Osteoblast (primary cell): ENCODE measurements around the gene ADAMTS2. TPM values are rescaled to one million over a fixed set of nuclear protein-coding genes. Genes with fewer than 3 reads are reported as not detected.

Source experiments
- DNase-seq: peaks from one replicate; pipeline ENCODE4 v3.0.0; 2011; ENCODE audit warnings: low spot score, mixed read lengths; ENCODE audit not compliant: insufficient read length; ENCODE audit errors: missing footprints
- H2AFZ ChIP-seq: 2 replicates; pipeline ENCODE4 v1.6.0; 2011; ENCODE audit warnings: mild to moderate bottlenecking, low read length
- H3K27ac ChIP-seq: 2 replicates; pipeline ENCODE4 v1.5.1; 2011; ENCODE audit warnings: mild to moderate bottlenecking, low read depth, low read length, moderate library complexity
- H3K27me3 ChIP-seq: 2 replicates; pipeline ENCODE4 v1.6.0; 2012; ENCODE audit warnings: mild to moderate bottlenecking, control low read depth, inconsistent platforms, low read length, moderate library complexity; ENCODE audit not compliant: insufficient read depth
- H3K36me3 ChIP-seq: 2 replicates; pipeline ENCODE4 v1.5.1; 2011; ENCODE audit warnings: mild to moderate bottlenecking, low read length, control low read depth, moderate library complexity; ENCODE audit not compliant: insufficient read depth
- H3K4me1 ChIP-seq: 2 replicates; pipeline ENCODE4 v1.5.1; 2011; ENCODE audit warnings: mild to moderate bottlenecking, low read length, control low read depth, moderate library complexity; ENCODE audit not compliant: insufficient read depth
- H3K4me2 ChIP-seq: 2 replicates; pipeline ENCODE4 v1.6.0; 2011; ENCODE audit warnings: mild to moderate bottlenecking, low read length; ENCODE audit not compliant: insufficient read depth
- H3K4me3 ChIP-seq: fragments of 200-600 bp; sonication (generic); 3 replicates; pipeline ENCODE4 v1.5.1; 2012; ENCODE audit warnings: mild to moderate bottlenecking, low read length, inconsistent platforms; ENCODE audit not compliant: insufficient read depth
- H3K79me2 ChIP-seq: 2 replicates; pipeline ENCODE4 v1.6.0; 2012; ENCODE audit warnings: mild to moderate bottlenecking, low read length, control low read depth, inconsistent platforms; ENCODE audit not compliant: insufficient read depth
- H3K9me3 ChIP-seq: 2 replicates; pipeline ENCODE4 v1.5.1; 2011; ENCODE audit warnings: low read depth, low read length, control low read depth
- H4K20me1 ChIP-seq: 2 replicates; pipeline ENCODE4 v1.6.0; 2012; ENCODE audit warnings: mild to moderate bottlenecking, low read length, control low read depth; ENCODE audit not compliant: insufficient read depth
- total RNA-seq: library from RNA; depleted of rRNA; stranded (reverse); fragments of >200 nt; gene quantifications from 2 replicates; pipeline ENCODE4 v1.2.3, GENCODE V29; 2012
- TF ChIP-seq, protein P1 (sequence below): IDR thresholded peaks from 2 replicates; pipeline ENCODE4 v1.5.1; 2011; ENCODE audit warnings: mild to moderate bottlenecking, low read depth, low read length, moderate library complexity; ENCODE audit errors: extremely low read depth

ADAMTS2 gene
- total RNA-seq, 1 donor: 144 TPM

- Histone ChIP-seq H3K36me3 (peaks cover 13% of the 10 kb centered on the region), H4K20me1 (no peaks in the 10 kb centered on the region), H2AFZ (no peak overlapping the region), H3K4me3 (no peak overlapping the region), H3K27ac (no peak overlapping the region), H3K79me2 (no peaks in the 10 kb centered on the region), H3K4me1 (peaks cover 13% of the 10 kb centered on the region), H3K27me3 (no peaks in the 10 kb centered on the region), H3K9me3 (no peaks in the 10 kb centered on the region), H3K4me2 (no peak overlapping the region)
- TF ChIP-seq, protein P1, sequence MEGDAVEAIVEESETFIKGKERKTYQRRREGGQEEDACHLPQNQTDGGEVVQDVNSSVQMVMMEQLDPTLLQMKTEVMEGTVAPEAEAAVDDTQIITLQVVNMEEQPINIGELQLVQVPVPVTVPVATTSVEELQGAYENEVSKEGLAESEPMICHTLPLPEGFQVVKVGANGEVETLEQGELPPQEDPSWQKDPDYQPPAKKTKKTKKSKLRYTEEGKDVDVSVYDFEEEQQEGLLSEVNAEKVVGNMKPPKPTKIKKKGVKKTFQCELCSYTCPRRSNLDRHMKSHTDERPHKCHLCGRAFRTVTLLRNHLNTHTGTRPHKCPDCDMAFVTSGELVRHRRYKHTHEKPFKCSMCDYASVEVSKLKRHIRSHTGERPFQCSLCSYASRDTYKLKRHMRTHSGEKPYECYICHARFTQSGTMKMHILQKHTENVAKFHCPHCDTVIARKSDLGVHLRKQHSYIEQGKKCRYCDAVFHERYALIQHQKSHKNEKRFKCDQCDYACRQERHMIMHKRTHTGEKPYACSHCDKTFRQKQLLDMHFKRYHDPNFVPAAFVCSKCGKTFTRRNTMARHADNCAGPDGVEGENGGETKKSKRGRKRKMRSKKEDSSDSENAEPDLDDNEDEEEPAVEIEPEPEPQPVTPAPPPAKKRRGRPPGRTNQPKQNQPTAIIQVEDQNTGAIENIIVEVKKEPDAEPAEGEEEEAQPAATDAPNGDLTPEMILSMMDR: no peak
- no peak for DNase-seq
Observed at GRCh38 chr5:179141867-179142266, 203.4 kb downstream of the ADAMTS2 start.

- Histone ChIP-seq H3K27ac (no peak overlapping the region), H3K79me2 (no peaks in the 10 kb centered on the region), H3K27me3 (no peaks in the 10 kb centered on the region), H3K4me1 (peaks cover 13% of the 10 kb centered on the region), H4K20me1 (no peaks in the 10 kb centered on the region), H3K36me3 (peaks cover 16% of the 10 kb centered on the region), H3K9me3 (no peaks in the 10 kb centered on the region), H3K4me2 (no peak overlapping the region), H3K4me3 (no peak overlapping the region), H2AFZ (no peak overlapping the region)
- DNase-seq: no peak
- TF ChIP-seq, protein P1: no peak
Observed at GRCh38 chr5:179140293-179140692, 205.0 kb downstream of the ADAMTS2 start.

- H3K4me1 ChIP-seq: peaks cover 13% of the 10 kb centered on the region
- H3K4me2 ChIP-seq: no peak overlapping the region
- no peak overlapping the region for H3K4me3 ChIP-seq
- DNase-seq: no peak
- H4K20me1 ChIP-seq: no peaks in the 10 kb centered on the region
- no peaks in the 10 kb centered on the region for H3K9me3 ChIP-seq
- no peaks in the 10 kb centered on the region for H3K79me2 ChIP-seq
- H3K27me3 ChIP-seq: no peaks in the 10 kb centered on the region
- TF ChIP-seq, protein P1: no peak
- H3K36me3 ChIP-seq: peaks cover 17% of the 10 kb centered on the region
- H3K27ac ChIP-seq: no peak overlapping the region
- H2AFZ ChIP-seq: no peak overlapping the region
Observed at GRCh38 chr5:179139936-179140235, 205.4 kb downstream of the ADAMTS2 start.

DNA sequence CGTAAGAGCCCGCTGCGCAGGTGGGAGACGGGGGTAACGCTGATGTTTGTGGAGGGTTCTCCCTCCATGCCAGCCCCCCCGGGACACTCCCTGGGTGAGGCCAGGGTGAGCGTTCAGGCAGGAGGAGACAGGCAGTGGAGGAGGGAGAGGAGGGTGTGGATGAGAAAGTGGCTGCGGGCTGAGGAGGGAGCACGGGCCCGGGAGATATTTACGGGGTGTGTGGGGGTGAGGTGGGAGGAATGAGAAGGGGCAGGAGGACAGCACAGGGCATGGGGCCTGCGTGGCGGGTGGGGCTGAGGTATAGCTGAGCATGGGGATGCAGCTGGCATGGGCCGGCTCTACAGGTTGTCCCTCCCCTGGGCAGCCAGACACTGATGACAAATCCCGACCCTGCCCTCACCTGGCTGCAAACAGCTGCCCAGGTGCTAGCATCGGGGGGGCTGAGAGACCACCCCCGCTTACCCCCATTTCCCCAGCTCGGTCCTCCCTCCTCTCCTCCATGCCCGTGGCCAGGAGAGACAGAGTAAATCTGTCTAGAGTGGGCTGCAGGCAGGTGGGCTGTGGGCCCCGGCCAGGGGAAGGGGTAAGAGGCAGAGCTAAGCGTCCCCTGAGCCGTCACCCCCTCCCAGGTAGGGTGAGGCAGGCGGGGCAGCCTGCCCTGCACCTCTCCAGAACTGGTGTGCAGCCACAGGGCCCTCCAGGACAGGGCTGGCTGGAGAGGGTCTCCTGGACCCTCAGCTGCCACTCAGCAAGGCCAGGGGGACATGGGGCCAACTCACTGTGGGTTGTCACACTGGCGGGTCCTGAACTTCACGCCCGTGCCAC lies 205.9 kb downstream of the ADAMTS2 start:
- Histone ChIP-seq H3K27me3 (no peaks in the 10 kb centered on the region), H3K4me1 (peaks cover 13% of the 10 kb centered on the region), H3K4me3 (no peak overlapping the region), H2AFZ (no peak overlapping the region), H3K9me3 (no peaks in the 10 kb centered on the region), H3K79me2 (no peaks in the 10 kb centered on the region), H3K4me2 (no peak overlapping the region), H3K27ac (no peak overlapping the region), H4K20me1 (no peaks in the 10 kb centered on the region), H3K36me3 (peaks cover 17% of the 10 kb centered on the region)
- TF ChIP-seq, protein P1: no peak
- DNase-seq: no peak
